HEK293T (cell line): ENCODE data around the gene RBMXL2.

Experiments used
- CTCF ChIA-PET: fragments of 350-600 bp; formaldehyde crosslinking; extraction: SDS; loops from one replicate; lab custom pipeline; 2021; ENCODE audit warnings: antibody characterized with exemption, inconsistent platforms; lab: Yijun Ruan, JAX
- POLR2A ChIA-PET: fragments of 350-600 bp; formaldehyde crosslinking; extraction: SDS; loops from one replicate; lab custom pipeline; 2020; ENCODE audit warnings: antibody characterized with exemption, inconsistent platforms; lab: Yijun Ruan, JAX
- DNase-seq: peaks from one replicate; pipeline ENCODE4 v3.0.0; 2012; ENCODE audit warnings: mixed read lengths; ENCODE audit errors: extremely low spot score
- ARNT ChIP-seq: fragments of 450-650 bp; IDR thresholded peaks from 2 replicates; pipeline ENCODE4 v1.6.1; 2017; ENCODE audit warnings: mild to moderate bottlenecking
- BHLHE40 ChIP-seq: fragments of 450-650 bp; IDR thresholded peaks from 2 replicates; pipeline ENCODE4 v1.6.1; 2016; ENCODE audit warnings: mild to moderate bottlenecking, moderate library complexity, borderline replicate concordance
- CTBP1 ChIP-seq: fragments of 450-650 bp; IDR thresholded peaks from 2 replicates; pipeline ENCODE4 v1.6.1; 2016; ENCODE audit warnings: borderline replicate concordance
- ELF4 ChIP-seq: fragments of 450-650 bp; IDR thresholded peaks from 2 replicates; pipeline ENCODE4 v1.6.1; 2017; ENCODE audit warnings: antibody characterized with exemption
- FOXA1 ChIP-seq: fragments of 450-650 bp; IDR thresholded peaks from 2 replicates; pipeline ENCODE4 v1.6.1; 2016; ENCODE audit warnings: mild to moderate bottlenecking
- FOXK2 ChIP-seq: fragments of 450-650 bp; IDR thresholded peaks from 2 replicates; pipeline ENCODE4 v1.6.1; 2016; ENCODE audit warnings: mild to moderate bottlenecking
- FOXM1 ChIP-seq: fragments of 450-650 bp; IDR thresholded peaks from 2 replicates; pipeline ENCODE4 v1.6.1; 2017; ENCODE audit warnings: mild to moderate bottlenecking, borderline replicate concordance
- HDGF ChIP-seq: fragments of 450-650 bp; IDR thresholded peaks from 2 replicates; pipeline ENCODE4 v1.6.1; 2017; ENCODE audit warnings: antibody characterized with exemption, borderline replicate concordance
- L3MBTL2 ChIP-seq: fragments of 450-650 bp; conservative IDR thresholded peaks from 2 replicates; pipeline ENCODE4 v1.6.1; 2016; ENCODE audit warnings: mild to moderate bottlenecking
- LEF1 ChIP-seq: fragments of 450-650 bp; IDR thresholded peaks from 2 replicates; pipeline ENCODE4 v1.6.1; 2017; ENCODE audit warnings: mild to moderate bottlenecking, borderline replicate concordance
- NFRKB ChIP-seq: fragments of 450-650 bp; IDR thresholded peaks from 2 replicates; pipeline ENCODE4 v1.6.1; 2016; ENCODE audit warnings: mild to moderate bottlenecking, moderate library complexity
- PKNOX1 ChIP-seq: fragments of 450-650 bp; IDR thresholded peaks from 2 replicates; pipeline ENCODE4 v1.6.1; 2016
- SP1 ChIP-seq: fragments of 450-650 bp; IDR thresholded peaks from 2 replicates; pipeline ENCODE4 v1.6.1; 2017
- SUZ12 ChIP-seq: fragments of 450-650 bp; IDR thresholded peaks from 2 replicates; pipeline ENCODE4 v1.6.1; 2016; ENCODE audit warnings: mild to moderate bottlenecking
- TARDBP ChIP-seq: fragments of 450-650 bp; IDR thresholded peaks from 2 replicates; pipeline ENCODE4 v1.6.1; 2016
- ZNF384 ChIP-seq: fragments of 450-650 bp; IDR thresholded peaks from 2 replicates; pipeline ENCODE4 v1.6.1; 2016

Gene RBMXL2

GRCh38 chr11:7062534-7062933, 26.3 kb upstream of the RBMXL2 start:
- no peak for TF ChIP-seq FOXK2
- TF ChIP-seq NFRKB = no peak
- TF ChIP-seq L3MBTL2 = no peak
- POLR2A ChIA-PET = interaction anchor here (0.7 kb wide), 1 partner anchor 12 kb away, joined by 3 read pairs; no protein-coding TSS in a partner anchor
- CTCF ChIA-PET = no interaction called here
- DNase-seq = no peak

- DNase-seq = no peak
- ChIA-PET CTCF (no interaction called here), POLR2A (no interaction called here)
- TF ChIP-seq LEF1 = no peak
- no peak for TF ChIP-seq TARDBP
- no peak for TF ChIP-seq FOXA1
- no peak for TF ChIP-seq SUZ12
- TF ChIP-seq BHLHE40 = no peak
- no peak for TF ChIP-seq SP1
- TF ChIP-seq ZNF384 = no peak
- TF ChIP-seq CTBP1 = no peak
- TF ChIP-seq NFRKB = no peak
- TF ChIP-seq ELF4 = no peak
- TF ChIP-seq L3MBTL2 = no peak
- no peak for TF ChIP-seq HDGF
- TF ChIP-seq FOXK2 = no peak
- no peak for TF ChIP-seq PKNOX1
- no peak for TF ChIP-seq FOXM1
- TF ChIP-seq ARNT = no peak
Observed at GRCh38 chr11:7072401-7073028, 16.3 kb upstream of the RBMXL2 start.

GRCh38 chr11:7077101-7077500, 11.7 kb upstream of the RBMXL2 start:
- POLR2A ChIA-PET = no interaction called here
- DNase-seq = no peak

GRCh38 chr11:7079545-7080135, 9.2 kb upstream of the RBMXL2 start:
- ChIA-PET POLR2A (no interaction called here), CTCF (no interaction called here)
- TF ChIP-seq ARNT (no peak), ELF4 (no peak), FOXA1 (no peak), SP1 (no peak), FOXK2 (no peak), LEF1 (no peak), NFRKB (no peak), FOXM1 (no peak), L3MBTL2 (no peak), CTBP1 (no peak)
- DNase-seq = no peak

More at GRCh38 chr11:7077101-7077500, 11.7 kb upstream of the RBMXL2 start:
- CTCF ChIA-PET = no interaction called here
- TF ChIP-seq TARDBP = no peak

- ChIA-PET POLR2A (no interaction called here), CTCF (no interaction called here)
- no peak for TF ChIP-seq ZNF384
- TF ChIP-seq FOXA1 = no peak
- no peak for TF ChIP-seq SP1
- no peak for TF ChIP-seq BHLHE40
- TF ChIP-seq ARNT = no peak
- TF ChIP-seq TARDBP = no peak
- no peak for TF ChIP-seq LEF1
- no peak for TF ChIP-seq ELF4
- TF ChIP-seq CTBP1 = no peak
- DNase-seq = no peak
Observed at GRCh38 chr11:7080900-7081299, 7.9 kb upstream of the RBMXL2 start.

GRCh38 chr11:7081441-7081840, 7.4 kb upstream of the RBMXL2 start:
- no peak for DNase-seq
- no peak for TF ChIP-seq L3MBTL2
- no peak for TF ChIP-seq NFRKB
- no peak for TF ChIP-seq SP1
- no peak for TF ChIP-seq CTBP1
- no peak for TF ChIP-seq FOXK2
- TF ChIP-seq HDGF = no peak
- TF ChIP-seq SUZ12 = no peak
- no peak for TF ChIP-seq TARDBP
- no peak for TF ChIP-seq PKNOX1
- no peak for TF ChIP-seq ELF4
- no peak for TF ChIP-seq BHLHE40
- TF ChIP-seq ZNF384 = no peak
- TF ChIP-seq FOXM1 = no peak
- no peak for TF ChIP-seq LEF1
- no peak for TF ChIP-seq ARNT
- no peak for TF ChIP-seq FOXA1
- ChIA-PET CTCF (no interaction called here), POLR2A (no interaction called here)

GRCh38 chr11:7089328-7090251, 792 bp downstream of the RBMXL2 start:
- TF ChIP-seq BHLHE40 (no peak), FOXK2 (no peak), ELF4 (no peak), HDGF (no peak), SUZ12 (no peak), SP1 (no peak), CTBP1 (no peak), ZNF384 (no peak), FOXA1 (no peak), PKNOX1 (no peak), TARDBP (no peak), LEF1 (no peak), L3MBTL2 (no peak), NFRKB (no peak)
- no peak for DNase-seq
- ChIA-PET POLR2A (no interaction called here), CTCF (no interaction called here)
